Adipose tissue (tissue), 3 donors: ENCODE results near the gene HMCN1. TPM values are rescaled to one million over a fixed set of nuclear protein-coding genes. Genes with fewer than 3 reads are reported as not detected.
"Not testable (repeated sequence)": the region's sequence is repeated elsewhere in the genome, so short reads cannot be mapped to it uniquely, and the experiment has no call there.

Experiments used
- H3K27ac ChIP-seq: one replicate; pipeline ENCODE4 v1.5.1; 2013; ENCODE audit warnings: low read depth, low read length
- WGBS, 3 donors: extraction: QIAGEN DNeasy Blood & Tissue Kit; methylation state at CpG; one replicate each; pipeline ENCODE4 v1.1.7; 2013; 5-methylcytosine and 5-hydroxymethylcytosine counted together
- polyA plus RNA-seq, 3 donors: library from polyadenylated mRNA; stranded (reverse); fragments of 200-250 nt; gene quantifications; one replicate each; pipeline ENCODE4 v1.2.3, GENCODE V29; 2013
- donor health status: healthy with polysubstance abuse.
- donor health status: Bipolar disorder and iron deficiency.
- donor health status: healthy.

HMCN1 gene
- polyA plus RNA-seq, 3 donors = 0.75 to 6.9 (median 3.8) TPM

DNA sequence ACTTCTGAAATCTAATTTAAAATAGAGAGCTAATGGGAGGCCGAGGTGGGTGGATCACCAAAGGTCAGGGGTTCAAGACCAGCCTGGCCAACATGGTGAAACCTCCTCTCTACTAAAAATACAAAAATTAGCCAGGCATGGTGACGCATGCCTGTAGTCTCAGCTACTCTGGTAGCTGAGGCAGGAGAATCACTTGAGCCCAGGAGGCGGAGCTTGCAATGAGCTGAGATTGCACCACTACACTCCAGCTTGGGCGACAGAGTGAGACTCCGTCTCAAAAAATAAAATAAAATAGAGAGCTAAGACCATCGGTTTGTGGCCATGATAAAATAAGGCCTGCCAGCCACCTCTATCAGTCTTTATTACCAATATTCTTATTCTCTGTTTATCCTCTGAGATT lies 452.1 kb downstream of the HMCN1 start:
- H3K27ac ChIP-seq = not testable (repeated sequence)
- WGBS, 3 donors = 88 to 96% (median 95%) methylated on average over 6 of the region's 6 CpGs

DNA sequence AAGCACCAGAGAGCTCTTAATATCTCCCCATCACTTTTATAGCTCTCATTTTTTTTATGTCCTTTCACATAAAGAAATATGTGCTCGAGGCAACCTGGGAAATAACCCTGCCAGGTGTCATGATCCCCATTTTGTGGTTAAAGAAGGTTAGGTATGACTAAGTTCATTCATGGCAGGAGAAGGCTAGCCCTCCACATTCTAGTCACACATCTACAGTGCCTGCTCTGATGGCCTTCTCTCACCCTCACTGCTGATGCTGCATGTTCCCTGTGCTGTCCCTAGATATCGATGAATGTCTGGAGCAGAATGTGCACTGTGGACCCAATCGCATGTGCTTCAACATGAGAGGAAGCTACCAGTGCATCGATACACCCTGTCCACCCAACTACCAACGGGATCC lies 453.4 kb downstream of the HMCN1 start:
- no peak overlapping the region for H3K27ac ChIP-seq
- 88 to 97% (median 91%) methylated on average over 5 of the region's 5 CpGs for WGBS, 3 donors

DNA sequence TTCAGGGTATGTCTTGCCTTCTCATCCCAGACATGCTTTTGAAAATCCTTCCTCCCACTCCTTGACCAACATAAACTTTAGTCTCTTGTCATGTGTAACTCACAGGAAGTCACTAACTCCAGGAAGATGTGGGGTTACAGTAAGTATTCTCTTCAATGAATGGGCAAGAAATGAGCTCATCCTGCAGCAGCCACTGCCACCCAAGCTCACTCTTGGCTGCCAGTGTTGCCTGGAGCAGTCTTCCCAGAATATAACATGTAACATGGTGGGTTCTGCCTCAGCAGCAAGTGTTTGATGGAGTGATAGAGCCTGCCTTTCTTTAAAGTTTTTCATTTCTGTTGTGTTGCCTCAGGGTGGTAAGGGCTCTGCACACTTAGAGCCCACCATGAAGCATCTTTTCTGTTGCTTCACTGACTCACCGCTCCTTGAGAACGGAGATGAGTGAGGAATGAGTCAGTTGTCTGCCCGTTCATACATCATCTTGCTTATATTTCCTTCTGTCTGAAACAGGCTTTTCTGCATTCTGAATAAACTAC lies 453.9 kb downstream of the HMCN1 start:
- WGBS, 3 donors = 82 to 89% (median 83%) methylated on average over 3 of the region's 3 CpGs
- H3K27ac ChIP-seq = no peak overlapping the region

DNA sequence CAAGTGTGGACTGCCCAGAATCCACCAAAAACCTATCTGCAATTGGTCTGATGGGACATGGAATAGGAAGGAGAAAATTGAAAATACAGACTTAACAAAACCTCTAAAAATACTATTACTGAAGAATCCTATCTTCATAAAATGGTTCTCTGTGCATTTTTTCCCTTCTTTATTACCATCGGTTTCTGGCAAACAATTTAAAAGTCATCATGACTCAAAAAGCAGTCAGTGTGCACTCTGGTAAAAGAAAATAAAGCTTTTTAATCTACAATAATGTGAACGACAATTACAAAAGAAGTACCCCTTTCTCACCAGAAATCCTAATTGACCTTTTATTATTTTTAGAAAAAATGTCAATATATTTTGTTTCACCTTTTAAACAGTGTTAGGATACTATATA lies 454.5 kb downstream of the HMCN1 start:
- H3K27ac ChIP-seq = no peak overlapping the region
- WGBS, 3 donors = 82 to 91% (median 84%) methylated on average over 2 of the region's 2 CpGs

DNA sequence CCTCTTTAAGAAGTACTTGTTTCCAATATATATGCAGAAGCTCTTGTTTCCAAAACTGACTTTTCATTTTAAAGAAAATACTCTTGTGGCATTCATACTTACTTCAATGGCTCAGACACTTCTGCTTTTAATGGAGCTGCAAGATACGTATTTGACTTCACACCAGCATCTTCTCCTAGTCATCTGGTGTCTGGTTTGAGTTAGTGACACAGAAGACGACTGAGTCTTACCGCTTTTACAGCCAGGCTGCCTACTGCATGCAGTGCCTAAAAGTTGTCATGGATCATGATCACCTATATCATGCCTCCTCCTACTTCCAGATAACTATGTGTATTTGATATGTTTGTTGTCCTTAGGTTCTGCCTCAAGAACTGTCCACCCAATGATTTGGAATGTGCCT lies 455.0 kb downstream of the HMCN1 start:
- no peak overlapping the region for H3K27ac ChIP-seq
- 88 to 95% (median 94%) methylated on average over 3 of the region's 3 CpGs for whole genome bisulfite sequencing, 3 donors

DNA sequence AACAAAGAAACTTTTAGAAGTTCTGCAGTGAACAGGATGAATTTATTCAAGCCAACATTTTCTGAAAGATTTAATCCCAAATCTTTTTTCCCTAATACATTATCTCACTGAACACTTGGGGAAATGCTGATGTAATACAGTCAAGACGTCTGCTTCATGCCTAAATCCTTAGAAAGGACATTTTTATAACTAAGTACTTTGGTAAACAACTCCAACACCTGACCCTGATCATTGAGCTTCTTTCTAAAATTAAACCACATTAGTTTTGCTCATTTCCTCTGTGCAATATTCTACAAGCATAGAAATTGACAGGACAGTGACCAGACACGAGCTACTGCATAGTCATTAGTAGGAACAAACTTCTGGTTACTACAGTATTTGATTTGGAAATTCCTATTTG lies 457.3 kb downstream of the HMCN1 start:
- no peak overlapping the region for H3K27ac ChIP-seq
- 52 to 64% (median 60%) methylated on average over 2 of the region's 2 CpGs for WGBS, 3 donors

DNA sequence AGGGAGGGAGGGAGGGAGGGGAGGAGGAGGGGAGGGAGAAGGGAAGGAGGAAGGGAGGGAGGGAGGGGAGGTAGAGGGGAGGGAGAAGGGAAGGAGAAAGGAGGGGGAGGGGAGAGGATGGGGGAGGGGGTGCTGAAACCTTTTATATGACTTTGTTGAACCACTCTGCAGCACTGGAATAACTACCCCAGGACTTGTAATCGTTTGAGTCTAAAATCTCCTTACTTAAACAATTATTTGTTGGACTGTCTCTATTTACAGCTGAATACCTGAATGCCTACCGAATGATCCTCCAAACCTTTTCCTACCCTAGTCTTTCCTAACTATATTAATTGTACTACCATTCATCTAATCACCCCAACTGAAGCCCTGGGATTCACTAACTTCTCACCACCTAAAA lies 459.0 kb downstream of the HMCN1 start:
- H3K27ac ChIP-seq = no peak overlapping the region
- 80 to 96% (median 95%) methylated on average over 2 of the region's 2 CpGs for WGBS, 3 donors

DNA sequence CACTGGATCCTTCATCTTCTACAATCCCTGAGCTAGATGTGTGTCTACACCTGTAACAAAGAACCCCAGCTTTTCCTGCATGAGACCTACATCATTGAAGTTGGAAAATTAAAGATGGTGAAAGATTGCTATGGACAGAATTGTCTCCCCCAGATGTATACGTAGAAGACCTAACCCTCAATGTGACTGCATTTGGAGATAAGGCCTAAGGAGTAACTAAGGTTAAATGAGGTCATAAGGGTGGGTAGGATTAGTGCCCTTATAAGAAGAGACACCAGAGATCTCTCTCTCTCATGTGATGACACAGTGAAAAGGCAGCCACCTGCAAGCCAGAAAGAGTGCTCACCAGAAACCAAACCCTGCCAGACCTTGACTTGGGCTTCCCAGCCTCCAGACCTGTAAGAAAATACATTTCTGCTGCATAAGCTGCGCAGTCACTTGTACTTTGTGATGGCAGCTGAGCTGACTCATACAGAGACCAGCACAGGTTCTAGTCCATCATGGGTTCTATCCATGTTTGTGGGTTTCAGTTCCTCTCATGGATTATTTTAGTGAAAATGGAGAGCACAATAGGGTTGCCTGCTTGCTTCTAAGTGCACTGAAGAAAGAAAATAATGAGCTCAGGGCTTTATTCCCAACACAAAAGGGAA lies 460.0 kb downstream of the HMCN1 start:
- 90 to 96% (median 93%) methylated on average over 2 of the region's 2 CpGs for WGBS, 3 donors
- H3K27ac ChIP-seq = no peak overlapping the region

DNA sequence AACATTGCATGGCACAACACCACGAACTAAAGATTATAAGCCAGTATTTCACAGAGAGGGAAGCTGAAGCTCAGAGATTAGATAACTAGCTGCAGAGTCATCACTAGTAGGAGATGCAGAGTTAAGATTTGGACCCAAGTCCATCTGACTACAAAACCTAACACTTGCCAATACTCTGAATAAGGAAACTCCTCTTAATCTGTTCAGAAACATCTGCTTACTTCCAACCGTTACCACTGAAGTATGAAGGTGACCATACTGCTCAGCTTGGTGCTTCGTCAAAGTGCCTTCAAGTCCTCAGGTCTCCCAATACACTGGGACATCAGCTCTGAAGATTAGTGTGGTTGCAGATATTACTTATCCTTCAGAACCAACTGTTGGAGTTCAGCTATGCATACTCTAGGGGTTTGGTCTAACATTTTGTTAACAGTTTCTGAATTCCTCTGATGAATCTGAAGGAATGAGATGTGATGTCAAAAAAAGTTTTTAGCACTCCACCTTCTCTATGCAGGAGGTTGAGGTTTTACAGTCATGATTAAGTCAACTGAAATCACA lies 461.3 kb downstream of the HMCN1 start:
- H3K27ac ChIP-seq = no peak overlapping the region
- 52 to 81% (median 67%) methylated on average over 3 of the region's 3 CpGs for WGBS, 3 donors

DNA sequence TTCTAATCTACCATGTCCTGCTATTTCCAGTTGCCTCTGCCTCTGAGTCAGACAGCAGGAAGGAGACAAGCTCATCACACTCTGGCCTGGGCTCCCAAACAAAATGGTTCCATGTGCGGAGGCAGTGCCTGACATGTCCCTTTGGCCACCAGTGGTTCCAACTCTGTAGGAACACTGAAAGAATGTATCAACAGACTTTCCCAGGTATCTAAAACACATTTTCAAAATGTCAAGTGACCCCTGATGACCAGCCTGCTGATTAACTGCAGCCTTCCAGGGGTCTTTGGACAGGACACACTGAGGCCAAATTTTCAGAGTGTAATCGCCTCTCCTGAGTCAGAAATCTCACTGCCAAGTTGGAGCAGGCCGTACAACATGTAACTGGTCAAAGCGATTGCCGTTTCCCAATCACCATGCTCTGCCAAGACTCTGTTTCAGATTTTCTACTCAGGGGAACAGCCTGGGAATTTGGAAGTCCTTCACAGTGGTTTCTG lies 468.1 kb downstream of the HMCN1 start:
- no peak overlapping the region for H3K27ac ChIP-seq
- WGBS, 3 donors = 71 to 90% (median 76%) methylated on average over 5 of the region's 5 CpGs

DNA sequence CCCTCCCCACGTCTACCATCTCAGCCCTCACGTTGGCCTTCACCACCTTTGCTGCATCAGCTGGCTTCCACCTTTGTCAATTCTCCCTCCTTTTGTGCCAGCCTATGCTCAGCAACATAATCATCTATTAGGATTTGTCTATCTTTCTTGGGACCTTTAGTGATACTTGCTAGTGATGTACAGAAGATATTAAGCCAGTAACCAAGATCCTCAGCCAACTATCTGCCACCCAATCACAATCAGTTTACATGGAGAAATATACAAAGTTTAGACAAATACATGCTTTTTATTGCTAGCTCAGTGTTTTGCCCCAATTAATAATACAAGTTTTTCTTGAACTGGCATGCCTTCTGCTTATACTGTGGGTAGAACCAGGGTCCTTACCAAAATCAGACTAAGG lies 468.6 kb downstream of the HMCN1 start:
- WGBS, 3 donors = 53 to 79% (median 63%) methylated on average over 2 of the region's 2 CpGs
- H3K27ac ChIP-seq = no peak overlapping the region

DNA sequence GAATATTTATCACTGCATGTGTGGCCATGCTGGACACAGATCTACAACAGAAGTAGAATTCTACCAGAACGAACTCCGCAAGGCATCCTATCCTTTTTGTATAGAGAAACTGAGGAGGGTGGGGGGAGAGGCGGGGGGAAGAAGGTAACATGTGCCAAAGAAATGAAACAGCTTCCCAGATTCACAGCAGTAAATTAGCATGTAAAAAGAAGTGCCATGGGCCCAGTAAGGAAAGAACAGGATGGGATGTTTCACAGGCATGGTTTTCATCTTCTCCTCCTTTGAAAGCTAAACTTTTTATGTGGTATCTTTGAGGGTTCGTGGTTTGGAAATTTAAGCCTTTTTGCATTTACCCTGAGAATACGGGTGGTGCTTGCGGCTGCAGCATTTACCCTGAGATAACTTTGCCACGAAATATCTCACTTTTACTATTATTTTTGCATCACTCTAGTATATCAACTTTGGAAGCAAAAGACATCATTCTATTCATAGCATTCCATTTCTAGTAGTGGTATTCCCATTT lies 471.9 kb downstream of the HMCN1 start:
- 84 to 88% (median 86%) methylated on average over 7 of the region's 7 CpGs for WGBS, 3 donors
- H3K27ac ChIP-seq = no peak overlapping the region

DNA sequence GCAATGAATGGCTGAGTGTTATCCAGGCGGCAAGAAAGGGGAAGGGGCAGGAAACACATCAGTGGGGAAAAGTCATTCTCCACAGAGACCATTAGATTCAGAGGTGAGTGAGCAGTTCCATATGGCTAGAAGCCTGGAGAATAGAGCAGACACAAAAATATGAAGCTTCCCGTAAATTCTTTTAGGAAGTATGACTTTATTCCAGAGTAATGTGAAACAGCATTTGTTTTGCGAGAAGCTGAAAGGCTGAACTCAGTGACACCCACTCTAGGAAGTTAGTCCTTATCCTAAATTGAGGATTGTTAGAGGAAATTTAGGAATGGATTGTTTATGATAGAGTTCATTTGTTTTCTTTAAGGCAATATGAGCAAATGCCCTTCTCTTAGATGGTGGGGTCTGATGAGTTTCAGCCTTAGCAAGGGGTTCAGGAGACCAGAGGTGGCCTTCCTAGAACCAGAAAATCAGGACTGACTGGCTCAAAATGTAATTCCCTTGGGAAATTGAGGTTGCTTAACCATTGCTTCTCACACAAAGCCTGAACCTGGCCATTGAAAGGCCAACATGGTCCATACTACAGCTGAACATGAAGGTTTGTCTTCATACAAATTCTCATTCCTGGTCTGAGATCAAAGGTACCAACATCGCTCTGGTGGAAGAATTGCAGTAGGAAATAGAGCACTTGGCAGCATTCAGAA lies 473.3 kb downstream of the HMCN1 start:
- H3K27ac ChIP-seq = no peak overlapping the region
- 80 to 89% (median 83%) methylated on average over 4 of the region's 4 CpGs for WGBS, 3 donors

DNA sequence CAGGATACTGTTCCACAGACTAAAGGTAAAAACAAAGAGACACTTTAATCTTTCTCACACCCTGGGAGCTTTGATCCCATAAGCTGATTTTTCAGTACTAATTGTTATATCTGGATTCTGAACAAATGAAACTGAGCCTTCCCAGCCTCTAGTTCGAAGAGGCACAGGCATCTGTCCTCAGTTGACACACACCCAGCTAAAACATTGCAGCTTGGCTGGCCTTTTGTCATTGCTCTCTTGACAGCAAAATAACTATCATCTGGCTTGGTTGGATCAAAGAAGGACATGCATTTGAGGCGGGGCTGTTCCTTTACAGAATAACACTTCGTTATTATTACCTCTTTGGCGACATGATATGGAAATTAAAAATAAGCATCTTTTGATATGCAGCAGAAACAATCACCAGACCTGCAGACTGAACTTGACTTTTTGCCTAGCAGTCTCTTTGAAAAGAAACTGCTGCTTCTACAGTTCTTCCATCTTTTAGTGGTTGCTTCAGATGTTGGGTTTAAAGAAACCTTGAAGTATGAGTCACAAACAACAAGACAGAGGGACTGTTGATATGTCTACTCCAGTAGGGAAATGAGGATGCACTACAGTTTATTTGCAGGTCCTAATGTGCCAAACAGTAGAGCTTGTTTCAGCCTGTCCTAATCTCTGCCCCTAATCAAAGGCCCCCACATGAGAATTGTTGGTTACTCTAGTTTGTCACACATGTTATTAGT lies 474.4 kb downstream of the HMCN1 start:
- H3K27ac ChIP-seq = no peak overlapping the region
- 60 to 70% (median 68%) methylated on average over 4 of the region's 4 CpGs for WGBS, 3 donors

DNA sequence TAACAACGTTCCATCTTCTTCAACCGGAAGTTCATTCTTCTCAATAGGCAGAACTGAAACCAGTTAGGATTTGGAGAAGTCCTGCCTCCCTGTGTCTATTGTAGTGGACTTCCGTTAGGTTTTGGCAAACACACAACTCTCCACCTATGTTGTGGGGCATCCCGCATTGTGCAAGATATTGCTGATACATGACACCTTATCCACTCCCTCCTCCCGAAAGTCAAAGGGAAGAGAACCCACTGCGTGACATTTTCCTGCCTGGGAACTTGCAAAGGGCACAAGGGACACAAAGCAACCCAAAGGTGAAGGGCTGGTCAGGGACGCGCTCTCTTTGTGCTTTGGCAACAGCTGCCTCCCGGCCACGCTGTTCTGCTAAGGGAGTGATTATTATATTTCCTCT lies 476.1 kb downstream of the HMCN1 start:
- WGBS, 3 donors = 70 to 76% (median 73%) methylated on average over 10 of the region's 10 CpGs

DNA sequence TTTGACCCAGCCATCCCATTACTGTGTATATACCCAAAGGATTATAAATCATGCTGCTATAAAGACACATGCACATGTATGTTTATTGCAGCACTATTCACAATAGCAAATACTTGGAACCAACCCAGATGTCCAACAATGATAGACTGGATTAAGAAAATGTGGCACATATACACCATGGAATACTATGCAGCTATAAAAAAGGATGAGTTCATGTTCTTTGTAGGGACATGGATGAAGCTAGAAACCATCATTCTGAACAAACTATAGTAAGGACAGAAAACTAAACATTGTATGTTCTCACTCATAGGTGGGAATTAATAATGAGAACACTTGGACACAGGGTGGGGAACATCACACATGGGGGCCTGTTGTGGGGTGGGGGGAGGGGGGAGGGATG lies 477.4 kb downstream of the HMCN1 start:
- not testable (repeated sequence) for H3K27ac ChIP-seq

More for the DNA sequence above, 476.1 kb downstream of the HMCN1 start:
- H3K27ac ChIP-seq = no peak overlapping the region

DNA sequence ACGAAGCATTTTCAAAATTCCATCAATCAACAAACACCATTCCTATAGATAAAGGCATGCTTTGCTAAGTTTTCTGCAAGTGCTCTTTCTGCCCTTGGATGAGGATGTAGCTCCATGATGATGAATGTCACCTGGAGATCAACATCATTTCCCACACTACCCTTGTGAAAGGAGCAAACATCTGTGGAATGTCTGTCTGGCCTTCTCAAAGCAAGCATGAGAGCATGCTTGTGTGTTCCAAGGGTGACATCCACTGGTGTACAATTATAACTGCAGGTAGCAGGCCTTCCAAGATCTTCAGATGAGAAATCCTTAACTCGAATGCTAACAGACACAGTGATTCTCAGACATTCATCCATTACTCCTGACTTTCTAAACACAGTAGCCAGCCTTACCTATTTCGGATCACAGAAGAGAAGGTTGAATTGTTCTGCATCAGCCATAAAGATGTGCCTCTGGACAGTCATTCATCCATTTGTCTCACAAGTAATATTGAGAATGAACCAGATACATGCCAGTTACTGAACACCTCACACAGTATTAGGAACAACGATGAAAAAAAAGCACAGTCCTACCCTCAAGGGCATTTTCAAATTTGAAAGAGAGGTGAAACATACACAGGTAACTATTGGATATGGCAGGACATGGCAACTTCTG lies 478.5 kb downstream of the HMCN1 start:
- H3K27ac ChIP-seq = no peak overlapping the region
- 27 to 39% (median 38%) methylated on average over 4 of the region's 4 CpGs for WGBS, 3 donors

DNA sequence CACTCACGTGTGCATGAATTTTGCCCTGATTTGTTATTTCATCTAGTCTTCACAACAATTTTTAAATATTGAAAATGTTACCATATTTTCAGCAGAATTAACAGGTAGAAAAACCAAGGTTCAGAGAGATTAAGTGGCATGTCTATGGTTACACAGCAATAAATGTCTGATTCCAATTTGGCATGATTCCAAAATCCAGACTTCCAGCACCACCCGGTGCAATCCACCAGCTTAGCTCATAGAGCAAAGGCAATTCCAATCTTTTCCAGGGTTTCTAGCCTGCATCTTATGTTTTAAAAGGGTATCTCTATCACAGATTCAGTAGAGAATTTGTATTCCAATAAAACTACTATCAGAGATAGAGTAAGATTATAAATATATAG lies 479.0 kb downstream of the HMCN1 start:
- WGBS, 3 donors = 56 to 71% (median 66%) methylated on average over 2 of the region's 2 CpGs

More for the DNA sequence above, 479.0 kb downstream of the HMCN1 start:
- H3K27ac ChIP-seq = no peak overlapping the region
